GM12873 (cell line): ENCODE data around the gene PNMA8B.
A peak's percentile ranks its signal among the peaks of the same experiment; 100 is the strongest.

Source experiments
- CTCF ChIP-seq: IDR thresholded peaks from 2 replicates; pipeline ENCODE4 v1.5.1; 2012; ENCODE audit warnings: low read depth, mild to moderate bottlenecking, moderate library complexity, low read length, control low read depth; ENCODE audit not compliant: insufficient read depth; ENCODE audit errors: missing control alignments

PNMA8B gene

GRCh38 chr19:46493236-46494145, 2.2 kb downstream of the PNMA8B start:
- TF ChIP-seq CTCF = no peak

GRCh38 chr19:46492841-46493235, 2.8 kb downstream of the PNMA8B start:
- no peak for TF ChIP-seq CTCF

- TF ChIP-seq CTCF = no peak
Measured at GRCh38 chr19:46491975-46492682, 3.5 kb downstream of the PNMA8B start.

GRCh38 chr19:46490774-46491173, 4.9 kb downstream of the PNMA8B start:
- TF ChIP-seq CTCF = no peak

- peak; percentile 8 for TF ChIP-seq CTCF
Measured at GRCh38 chr19:46489445-46490272, 6.0 kb downstream of the PNMA8B start.

- no peak for TF ChIP-seq CTCF
Measured at GRCh38 chr19:46488551-46488950, 7.1 kb downstream of the PNMA8B start.
